Fibroblast of the aortic adventitia (primary cell): Measurements from ENCODE around the gene CCDC82. TPM values are rescaled to one million over a fixed set of nuclear protein-coding genes. Genes with fewer than 3 reads are reported as not detected.

Source experiments
- DNase-seq: peaks from one replicate; pipeline ENCODE4 v3.0.0-alpha.2; 2010; ENCODE audit warnings: low read depth
- H3K4me3 ChIP-seq: 2 replicates; pipeline ENCODE4 v1.5.1; 2011; ENCODE audit warnings: low read depth, mild to moderate bottlenecking, control low read depth, low read length, moderate library complexity
- total RNA-seq: library from RNA; depleted of rRNA; stranded (reverse); fragments of >200 nt; gene quantifications from 2 replicates; pipeline ENCODE4 v1.2.3, GENCODE V29; 2012; ENCODE audit warnings: low replicate concordance
- TF ChIP-seq, protein P1 (sequence below): IDR thresholded peaks from 2 replicates; pipeline ENCODE4 v1.5.1; 2011; ENCODE audit warnings: mild to moderate bottlenecking, low read length, control low read depth, inconsistent platforms; ENCODE audit not compliant: insufficient read depth

The CCDC82 gene
- total RNA-seq, 1 donor, result 31.2 TPM

DNA sequence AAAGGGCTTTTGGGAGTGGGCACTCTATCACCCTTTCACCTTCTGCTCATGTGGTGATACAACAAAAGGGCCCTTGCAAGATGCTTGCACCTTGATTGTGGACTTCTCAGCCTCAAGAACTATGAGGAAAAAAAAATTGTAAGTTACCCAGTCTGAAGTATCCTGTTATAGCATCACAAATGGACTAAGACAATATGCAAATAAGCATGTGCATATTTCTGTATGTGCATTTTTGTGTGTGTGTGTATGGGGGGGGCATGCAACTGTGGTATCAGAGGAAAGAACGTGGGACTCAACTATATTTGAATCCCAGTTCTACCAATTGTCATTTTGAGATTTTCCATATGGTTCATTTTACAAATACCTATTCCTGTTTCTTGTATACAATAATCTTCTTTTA lies 11.0 kb upstream of the CCDC82 start:
- TF ChIP-seq, protein P1, sequence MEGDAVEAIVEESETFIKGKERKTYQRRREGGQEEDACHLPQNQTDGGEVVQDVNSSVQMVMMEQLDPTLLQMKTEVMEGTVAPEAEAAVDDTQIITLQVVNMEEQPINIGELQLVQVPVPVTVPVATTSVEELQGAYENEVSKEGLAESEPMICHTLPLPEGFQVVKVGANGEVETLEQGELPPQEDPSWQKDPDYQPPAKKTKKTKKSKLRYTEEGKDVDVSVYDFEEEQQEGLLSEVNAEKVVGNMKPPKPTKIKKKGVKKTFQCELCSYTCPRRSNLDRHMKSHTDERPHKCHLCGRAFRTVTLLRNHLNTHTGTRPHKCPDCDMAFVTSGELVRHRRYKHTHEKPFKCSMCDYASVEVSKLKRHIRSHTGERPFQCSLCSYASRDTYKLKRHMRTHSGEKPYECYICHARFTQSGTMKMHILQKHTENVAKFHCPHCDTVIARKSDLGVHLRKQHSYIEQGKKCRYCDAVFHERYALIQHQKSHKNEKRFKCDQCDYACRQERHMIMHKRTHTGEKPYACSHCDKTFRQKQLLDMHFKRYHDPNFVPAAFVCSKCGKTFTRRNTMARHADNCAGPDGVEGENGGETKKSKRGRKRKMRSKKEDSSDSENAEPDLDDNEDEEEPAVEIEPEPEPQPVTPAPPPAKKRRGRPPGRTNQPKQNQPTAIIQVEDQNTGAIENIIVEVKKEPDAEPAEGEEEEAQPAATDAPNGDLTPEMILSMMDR, result no peak
- no peak overlapping the region for H3K4me3 ChIP-seq
- DNase-seq, result no peak

GRCh38 chr11:96397863-96398262 lies 8.2 kb upstream of the CCDC82 start:
- TF ChIP-seq, protein P1, result no peak
- no peak overlapping the region for H3K4me3 ChIP-seq
- DNase-seq, result no peak

DNA sequence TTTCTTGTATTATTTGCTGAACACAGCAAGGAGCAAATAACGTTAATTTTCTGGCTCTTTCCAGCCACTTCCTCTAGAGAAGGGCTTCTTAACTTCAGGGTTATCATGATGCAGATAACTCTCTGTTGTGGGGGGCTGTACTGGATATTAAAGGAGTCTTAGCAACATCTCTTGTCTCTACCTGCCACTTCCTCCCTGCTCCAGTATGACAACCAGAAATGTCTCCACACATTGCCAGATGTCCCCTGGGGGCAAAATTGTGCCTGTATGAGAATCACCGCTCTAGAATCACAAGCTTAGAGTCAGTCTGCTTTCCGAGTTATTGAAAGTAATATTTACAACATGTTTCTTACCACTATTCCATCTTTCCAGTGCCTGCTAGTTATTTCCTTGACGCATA lies 6.9 kb upstream of the CCDC82 start:
- TF ChIP-seq, protein P1, result no peak
- H3K4me3 ChIP-seq, result no peak overlapping the region
- DNase-seq, result no peak

DNA sequence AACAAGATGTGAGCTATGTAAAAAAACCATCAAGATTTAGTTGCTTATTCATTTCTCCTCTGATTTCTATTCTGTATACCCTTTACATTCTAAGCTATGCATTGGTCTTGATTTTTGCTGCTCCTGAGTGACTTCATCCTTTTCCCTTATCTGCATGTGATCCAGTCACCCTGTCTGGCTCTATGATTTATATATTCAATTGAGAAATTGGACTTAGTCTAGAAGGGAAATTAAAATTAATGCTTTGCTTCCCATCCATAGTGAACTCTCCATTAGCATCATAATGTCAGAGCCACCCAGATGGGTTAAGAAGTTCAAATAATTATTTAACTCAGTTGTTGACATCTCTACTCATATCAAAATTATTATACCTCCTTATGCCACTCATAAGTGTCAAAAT lies 5.1 kb upstream of the CCDC82 start:
- H3K4me3 ChIP-seq, result no peak overlapping the region
- TF ChIP-seq, protein P1, result no peak
- no peak for DNase-seq

DNA sequence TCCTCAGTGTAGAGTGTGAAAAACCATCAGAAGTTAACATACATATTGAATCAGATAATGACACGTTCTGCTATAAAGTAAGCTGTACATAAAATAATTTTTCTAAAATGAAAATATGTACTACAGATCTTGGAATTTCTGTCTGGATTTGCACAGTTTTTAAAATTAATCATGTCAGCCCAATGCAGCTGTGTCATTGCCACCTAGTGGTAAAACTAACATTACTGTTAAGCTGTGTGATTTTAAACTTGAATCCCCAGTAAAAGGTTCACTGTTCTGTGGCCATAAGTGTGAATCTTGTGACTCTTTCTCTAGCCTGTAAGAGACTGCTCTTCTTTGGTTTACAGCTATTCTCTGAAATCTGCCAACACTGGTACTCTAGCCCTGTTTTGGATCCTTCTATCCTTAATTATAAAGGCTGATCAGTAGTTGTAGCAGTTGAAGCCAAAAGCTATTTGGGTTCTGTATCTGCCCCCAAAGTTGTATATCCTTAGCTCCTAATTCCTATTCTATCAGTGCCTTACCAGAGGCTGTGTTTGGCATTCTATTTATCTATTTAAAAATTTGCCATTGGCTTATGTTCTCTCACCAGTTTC lies 4.1 kb upstream of the CCDC82 start:
- peak; percentile 70 for DNase-seq
- H3K4me3 ChIP-seq, result no peak overlapping the region
- TF ChIP-seq, protein P1, result peak; percentile 71

GRCh38 chr11:96391698-96392307 lies 2.1 kb upstream of the CCDC82 start:
- TF ChIP-seq, protein P1, result no peak
- DNase-seq, result no peak
- H3K4me3 ChIP-seq, result no peak overlapping the region

DNA sequence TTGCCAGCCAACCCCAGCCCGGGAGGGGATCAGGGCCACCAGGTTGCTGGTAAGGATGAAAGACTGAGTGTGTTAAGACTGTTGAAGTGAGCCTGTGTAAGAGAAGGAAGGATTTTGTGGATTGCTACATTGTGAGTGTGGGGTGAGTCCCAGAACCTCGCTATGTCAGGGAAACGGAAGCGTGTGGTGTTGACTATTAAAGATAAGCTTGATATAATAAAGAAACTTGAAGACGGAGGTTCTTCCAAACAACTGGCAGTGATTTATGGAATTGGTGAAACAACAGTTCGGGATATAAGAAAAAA lies 728 bp upstream of the CCDC82 start:
- H3K4me3 ChIP-seq, result peak overlapping the region; percentile 85
- peak; percentile 67 for DNase-seq
- TF ChIP-seq, protein P1, result no peak
